Activated CD8-positive, alpha-beta memory T cell treated with anti-CD3 and anti-CD28 coated beads for 24 hours (primary cell): ENCODE results near the gene CDH7.

Experiments
- DNase-seq: peaks from one replicate; pipeline ENCODE4 v3.0.0-alpha.2; 2020

The CDH7 gene

DNA sequence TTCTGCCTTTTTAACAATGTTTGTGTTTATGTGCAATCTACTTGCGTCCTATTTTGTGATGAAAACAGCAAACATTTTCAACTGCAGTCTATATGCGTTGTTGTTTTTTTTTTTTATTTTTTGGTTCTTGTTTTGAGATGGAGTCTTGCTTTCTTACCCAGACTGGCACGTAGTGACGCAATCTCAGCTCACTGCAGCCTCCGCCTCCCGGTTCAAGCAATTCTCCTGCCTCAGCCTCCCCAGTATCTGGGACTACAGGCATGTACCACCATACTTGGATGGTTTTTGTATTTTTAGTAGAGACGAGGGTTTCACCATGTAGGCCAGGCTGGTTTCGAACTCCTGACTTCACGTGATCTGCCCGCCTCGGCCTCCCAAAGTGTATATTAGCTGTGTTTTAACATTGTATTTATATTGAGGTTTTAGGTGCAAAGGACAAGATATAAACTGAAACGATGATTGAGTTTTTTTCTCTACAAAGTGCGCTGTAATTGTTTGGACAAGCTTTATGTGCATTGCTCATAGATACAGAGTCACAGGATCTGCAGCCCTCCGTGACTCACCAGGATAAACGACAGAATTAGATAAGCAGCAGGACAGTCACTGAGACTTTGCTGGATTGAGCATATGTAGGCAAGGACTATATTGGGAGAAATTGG is 17.4 kb downstream of the CDH7 start:
- no peak for DNase-seq

- no peak for DNase-seq
These were observed 18.8 kb downstream of the CDH7 start for GRCh38 chr18:65769652-65770051.

DNA sequence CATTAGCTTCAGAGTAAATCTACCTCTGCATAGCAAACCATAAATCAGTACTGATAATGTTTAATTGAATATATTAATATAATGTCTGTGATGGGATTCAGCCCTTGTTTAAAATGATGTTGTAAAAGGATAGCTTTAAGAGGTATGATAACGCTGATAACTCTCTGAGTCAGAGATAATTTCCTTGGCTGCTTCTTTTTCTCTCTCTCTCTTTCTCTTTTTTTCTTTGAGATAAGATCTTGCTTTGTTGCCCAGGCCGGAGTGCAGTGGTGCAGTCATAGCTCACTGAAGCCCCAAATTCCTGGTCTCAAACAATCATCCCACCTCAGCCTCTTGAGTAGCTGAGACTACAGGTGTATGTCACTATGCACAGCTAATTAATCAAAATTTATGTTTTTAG is 35.7 kb downstream of the CDH7 start:
- no peak for DNase-seq

GRCh38 chr18:65788373-65788772 is 37.6 kb downstream of the CDH7 start:
- no peak for DNase-seq

- no peak for DNase-seq
These were observed 39.8 kb downstream of the CDH7 start for GRCh38 chr18:65790604-65791003.

DNA sequence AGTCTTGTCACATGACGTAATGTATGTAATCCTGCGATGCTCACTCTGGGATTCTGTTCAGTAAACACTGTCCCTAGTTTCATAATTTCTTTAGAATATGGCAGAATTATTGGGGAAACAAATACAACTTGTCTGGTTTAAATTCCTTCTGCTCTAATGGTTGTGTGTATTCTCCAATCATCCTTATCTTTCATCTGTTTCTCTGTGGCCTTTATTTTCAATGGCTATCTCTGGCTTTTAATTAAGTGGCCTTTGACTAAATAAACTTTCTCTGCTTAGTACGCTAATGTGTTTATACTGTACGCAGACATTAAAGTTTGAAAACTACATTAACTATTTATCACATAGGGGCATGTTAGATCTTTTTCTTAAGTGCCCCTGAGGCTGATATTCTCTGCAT is 40.9 kb downstream of the CDH7 start:
- DNase-seq: no peak

DNA sequence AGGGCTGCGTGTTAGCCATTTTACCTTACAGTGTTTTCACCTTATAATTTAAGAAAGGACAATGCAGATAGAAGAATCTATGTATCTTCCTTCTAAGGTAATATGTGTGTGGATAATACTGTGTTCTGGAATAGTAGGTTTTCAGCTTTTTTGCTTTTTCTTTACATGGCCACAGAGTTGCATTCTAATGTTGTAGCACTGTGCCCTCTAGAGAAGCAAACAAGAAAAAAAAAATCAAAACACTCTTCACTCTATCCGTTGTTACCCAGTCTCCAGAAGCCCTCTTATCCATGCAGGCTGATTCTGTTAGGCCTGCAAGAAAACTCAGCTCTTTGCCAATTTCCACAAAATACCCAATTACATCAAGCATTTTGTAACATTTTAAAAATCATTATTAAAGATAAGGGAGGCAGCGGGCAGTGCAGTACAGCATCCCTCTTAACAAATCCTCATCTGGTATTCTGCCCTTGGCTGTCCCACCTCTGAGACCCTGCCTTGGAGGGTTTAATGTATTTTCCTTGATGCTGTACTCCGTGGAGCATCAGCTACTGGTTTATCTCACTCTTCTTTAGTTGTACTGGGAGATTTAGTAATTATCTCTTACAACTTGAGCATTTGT is 41.8 kb downstream of the CDH7 start:
- DNase-seq: no peak

- DNase-seq: no peak
These were observed 57.9 kb downstream of the CDH7 start for GRCh38 chr18:65808759-65809158.

DNA sequence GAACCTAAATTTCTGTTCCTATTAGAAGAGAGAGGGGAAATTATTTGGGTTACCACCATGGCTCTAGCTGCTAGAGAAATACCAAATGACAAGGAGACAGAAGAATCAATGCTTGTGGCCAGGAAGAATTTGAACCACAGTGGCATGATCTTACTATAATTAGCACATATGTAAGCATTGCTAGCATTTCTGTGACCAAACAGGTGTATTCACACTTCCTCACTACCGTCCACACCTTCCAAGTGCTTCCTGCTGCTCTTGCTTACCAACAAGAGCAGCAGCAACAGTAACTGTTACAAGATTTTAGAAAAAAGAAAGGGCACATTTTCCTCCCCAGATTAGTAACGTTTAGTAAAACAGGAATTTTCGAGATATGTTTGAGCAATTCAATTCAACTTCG is 60.5 kb downstream of the CDH7 start:
- DNase-seq: no peak

- no peak for DNase-seq
These were observed 64.7 kb downstream of the CDH7 start for GRCh38 chr18:65815506-65815905.

GRCh38 chr18:65817178-65817577 is 66.4 kb downstream of the CDH7 start:
- no peak for DNase-seq

GRCh38 chr18:65821911-65822310 is 71.1 kb downstream of the CDH7 start:
- DNase-seq: no peak

DNA sequence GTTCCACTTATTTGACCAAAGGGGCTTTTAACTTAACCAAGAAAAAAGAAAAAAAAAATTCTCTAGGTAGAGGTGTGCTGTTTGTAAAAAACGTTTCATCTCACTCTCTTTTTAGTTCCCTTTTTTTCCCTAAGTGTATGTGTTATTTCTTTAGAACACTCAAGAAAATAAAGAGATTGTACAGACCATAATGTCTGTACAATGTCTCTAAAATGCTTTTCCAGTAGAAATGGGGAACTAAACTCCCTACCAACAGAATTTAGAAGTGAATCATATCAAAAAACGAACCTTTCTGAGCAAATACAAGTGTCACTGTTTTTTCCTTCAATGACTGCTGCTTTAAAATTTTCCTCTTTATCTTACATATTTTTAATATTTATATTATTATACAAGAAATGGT is 72.0 kb downstream of the CDH7 start:
- DNase-seq: no peak

- no peak for DNase-seq
These were observed 76.6 kb downstream of the CDH7 start for GRCh38 chr18:65827444-65827843.

GRCh38 chr18:65835881-65836280 is 85.1 kb downstream of the CDH7 start:
- no peak for DNase-seq

DNA sequence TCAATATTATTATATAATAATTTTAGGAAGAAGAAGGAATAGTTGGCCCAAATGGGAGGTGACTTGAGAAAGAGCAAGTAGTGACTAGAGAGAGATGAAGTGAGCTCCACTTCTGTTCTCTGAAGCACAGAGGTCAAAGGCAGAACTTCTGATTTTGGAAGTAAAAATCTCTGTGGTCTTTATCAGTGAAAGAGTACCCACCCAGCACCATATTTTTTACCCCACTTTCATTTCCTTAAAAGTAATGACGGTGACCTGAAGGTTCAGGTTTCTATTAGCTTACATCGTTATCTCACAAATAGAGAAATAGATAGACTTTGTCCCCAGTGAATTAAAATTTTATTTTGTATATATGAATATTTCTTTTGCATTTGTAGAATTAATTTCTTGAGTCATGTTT is 95.3 kb downstream of the CDH7 start:
- DNase-seq: no peak

- no peak for DNase-seq
These were observed 101.5 kb downstream of the CDH7 start for GRCh38 chr18:65852273-65852672.

DNA sequence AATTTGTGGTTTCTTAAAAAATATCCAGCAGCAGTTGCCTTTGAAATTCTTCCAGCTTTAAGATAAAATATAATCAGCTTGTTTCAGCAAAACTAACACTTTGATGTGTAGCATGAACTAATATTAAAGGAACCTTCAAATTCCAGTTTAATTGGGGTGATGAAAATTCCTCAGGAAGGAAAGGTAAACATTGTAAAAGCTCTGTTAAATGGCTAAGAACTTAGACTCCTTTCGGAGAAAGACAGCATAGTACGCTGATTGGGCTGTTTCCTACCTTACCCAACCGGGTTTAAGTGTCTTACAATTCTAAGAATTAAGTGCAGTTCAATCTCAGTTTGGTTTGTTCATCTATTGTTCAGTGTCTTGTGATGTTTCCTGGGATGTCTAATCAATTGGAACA is 108.3 kb downstream of the CDH7 start:
- no peak for DNase-seq

- DNase-seq: no peak
These were observed 118.7 kb downstream of the CDH7 start for GRCh38 chr18:65869527-65869926.

- DNase-seq: no peak
These were observed 125.5 kb downstream of the CDH7 start for GRCh38 chr18:65876310-65876709.

DNA sequence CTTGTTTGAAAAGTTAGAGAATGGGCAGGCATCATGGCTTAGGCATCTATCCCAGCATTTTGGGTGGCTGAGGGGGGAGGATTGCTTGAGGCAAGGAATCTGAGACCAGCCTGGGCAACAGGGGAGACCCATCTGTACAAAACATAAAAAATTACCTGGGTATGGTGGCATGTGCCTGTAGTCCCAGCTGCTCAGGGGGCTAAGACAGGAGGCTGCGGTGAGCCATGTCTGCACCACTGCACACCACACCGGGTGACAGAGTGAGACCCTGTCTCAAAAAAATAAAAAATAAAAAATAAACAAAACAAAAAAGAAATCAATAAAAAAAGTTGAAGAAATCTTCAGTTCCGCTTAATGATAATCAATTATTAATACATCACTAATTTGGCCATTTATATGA is 146.5 kb downstream of the CDH7 start:
- DNase-seq: no peak

DNA sequence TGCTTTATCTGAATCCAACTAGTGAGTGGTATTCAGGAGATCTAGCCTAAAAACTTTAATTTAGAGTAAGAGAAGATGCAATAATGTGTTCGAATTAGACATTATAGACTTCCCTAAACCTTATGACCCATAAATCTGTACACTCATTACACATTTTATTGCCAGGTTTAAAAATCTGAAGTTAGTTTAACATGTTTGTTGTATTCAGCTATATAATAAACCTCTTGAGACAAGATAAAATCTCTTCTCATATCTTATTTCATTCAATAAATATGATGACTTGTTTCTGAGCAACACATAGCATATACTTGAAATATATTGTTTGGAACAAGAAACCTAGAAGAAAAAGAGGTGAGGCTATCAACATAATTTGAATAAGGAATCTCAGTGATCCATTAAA is 150.7 kb downstream of the CDH7 start:
- DNase-seq: no peak

- DNase-seq: no peak
These were observed 155.8 kb downstream of the CDH7 start for GRCh38 chr18:65906621-65907034.

- no peak for DNase-seq
These were observed 156.5 kb downstream of the CDH7 start for GRCh38 chr18:65907281-65907680.

DNA sequence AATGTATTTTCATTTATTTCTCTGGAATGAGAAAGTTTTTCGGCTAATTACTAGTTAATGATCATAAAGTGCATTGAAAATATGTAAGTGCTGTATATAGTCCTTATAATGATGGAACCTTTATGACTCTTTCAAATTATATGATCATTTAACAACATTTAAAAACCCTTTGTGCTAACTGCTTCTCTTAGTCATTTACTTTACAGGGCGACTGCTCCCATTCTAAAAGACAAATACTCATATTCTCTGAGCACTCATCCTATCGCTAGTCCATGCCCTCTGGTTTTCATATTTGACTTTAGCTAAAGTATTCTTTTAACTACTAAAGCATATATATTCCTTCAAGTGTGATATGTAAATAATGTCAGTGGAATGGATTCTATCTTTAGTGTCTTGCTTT is 168.2 kb downstream of the CDH7 start:
- no peak for DNase-seq
